ENCODE data around the gene ILDR1.

ILDR1 gene

GRCh38 chr3:122021811-122022401 is at the start of gene ILDR1:
Gene ILDR1, minus strand, starts transcription at chr3:122022247. Its CDS starts 170 bp downstream, at chr3:122022077.
- H3K4me3 ChIP-seq (ENCODE audit: low read depth, low read length) = no peak within 1 kb of the TSS
- TF ChIP-seq CTCF (IDR thresholded peaks at IDR 0.05; ENCODE audit: insufficient read depth, low read length, missing control alignments) = no peak
- ChIA-PET CTCF (no interaction called here), POLR2A (no interaction called here)
- DNase-seq (ENCODE audit: low read depth, low spot score) = no peak

GRCh38 chr3:122067588-122068240 is 45.7 kb upstream of the ILDR1 start:
- no peak for TF ChIP-seq CTCF (IDR thresholded peaks at IDR 0.05; ENCODE audit: insufficient read depth, low read length, missing control alignments)
- CTCF ChIA-PET = no interaction called here

GRCh38 chr3:122067214-122067550 is 45.1 kb upstream of the ILDR1 start:
- POLR2A ChIA-PET = no interaction called here
- CTCF ChIA-PET = no interaction called here
- DNase-seq (ENCODE audit: low read depth, low spot score) = no peak
- no peak overlapping the region for H3K4me3 ChIP-seq (ENCODE audit: low read depth, low read length)
- TF ChIP-seq CTCF (IDR thresholded peaks at IDR 0.05; ENCODE audit: insufficient read depth, low read length, missing control alignments) = no peak

More at GRCh38 chr3:122067588-122068240, 45.7 kb upstream of the ILDR1 start:
- POLR2A ChIA-PET = no interaction called here
- DNase-seq (ENCODE audit: low read depth, low spot score) = no peak
- no peak overlapping the region for H3K4me3 ChIP-seq (ENCODE audit: low read depth, low read length)

- DNase-seq (ENCODE audit: low read depth, low spot score) = no peak
- no peak overlapping the region for H3K4me3 ChIP-seq (ENCODE audit: low read depth, low read length)
- POLR2A ChIA-PET = no interaction called here
- CTCF ChIA-PET = no interaction called here
- no peak for TF ChIP-seq CTCF (IDR thresholded peaks at IDR 0.05; ENCODE audit: insufficient read depth, low read length, missing control alignments)
Observed at GRCh38 chr3:122066331-122067213, 44.5 kb upstream of the ILDR1 start.

- no peak for TF ChIP-seq CTCF (IDR thresholded peaks at IDR 0.05; ENCODE audit: insufficient read depth, low read length, missing control alignments)
- no peak for DNase-seq (ENCODE audit: low read depth, low spot score)
- CTCF ChIA-PET = no interaction called here
- POLR2A ChIA-PET = no interaction called here
- no peak overlapping the region for H3K4me3 ChIP-seq (ENCODE audit: low read depth, low read length)
Observed at GRCh38 chr3:122064326-122064725, 42.3 kb upstream of the ILDR1 start.

GRCh38 chr3:122063908-122064307 is 41.9 kb upstream of the ILDR1 start:
- POLR2A ChIA-PET = no interaction called here
- H3K4me3 ChIP-seq (ENCODE audit: low read depth, low read length) = no peak overlapping the region
- no peak for DNase-seq (ENCODE audit: low read depth, low spot score)
- CTCF ChIA-PET = no interaction called here
- TF ChIP-seq CTCF (IDR thresholded peaks at IDR 0.05; ENCODE audit: insufficient read depth, low read length, missing control alignments) = no peak

Measured in AG04449 (cell line).